ENCODE results near the gene COQ3.
A peak's percentile ranks its signal among the peaks of the same experiment; 100 is the strongest.

COQ3 gene

GRCh38 chr6:99426451-99426757 is 32.4 kb upstream of the COQ3 start:
- in situ Hi-C loops (cut with HindIII; ENCODE audit: low pct_ligation_motif_present, low sequenced_read_pairs): no loop called here
- no peak for DNase-seq
- Histone ChIP-seq H3K36me3 (replicated peaks) (no peaks in the 10 kb centered on the region), H3K27ac (peak overlapping the region; percentile 89), H3K4me3 (ENCODE audit: low read depth, low read length) (peak overlapping the region; percentile 96), H3K27me3 (replicated peaks) (no peaks in the 10 kb centered on the region)
- no peak for TF ChIP-seq CTCF (IDR thresholded peaks at IDR 0.05; ENCODE audit: low read depth, low read length, missing control alignments)

- Histone ChIP-seq H3K36me3 (replicated peaks) (no peaks in the 10 kb centered on the region), H3K4me3 (ENCODE audit: low read depth, low read length) (peak overlapping the region; percentile 96), H3K27ac (peak overlapping the region; percentile 89), H3K27me3 (replicated peaks) (no peaks in the 10 kb centered on the region)
- TF ChIP-seq CTCF (IDR thresholded peaks at IDR 0.05; ENCODE audit: low read depth, low read length, missing control alignments): peak; percentile 68
- in situ Hi-C loops (cut with HindIII; ENCODE audit: low pct_ligation_motif_present, low sequenced_read_pairs): no loop called here
- peak; percentile 80 for DNase-seq
These were observed 31.9 kb upstream of the COQ3 start for GRCh38 chr6:99425647-99426450.

- H3K27ac ChIP-seq: peak within 1 kb of the TSS; percentile 89
- peak; percentile 99 for DNase-seq
- TF ChIP-seq CTCF (IDR thresholded peaks at IDR 0.05; ENCODE audit: low read depth, low read length, missing control alignments): no peak
- H3K27me3 ChIP-seq (replicated peaks): no peaks in the 10 kb centered on the region
- H3K36me3 ChIP-seq (replicated peaks): no peaks in the 10 kb centered on the region
- in situ Hi-C loops (cut with HindIII; ENCODE audit: low pct_ligation_motif_present, low sequenced_read_pairs): no loop called here
- H3K4me3 ChIP-seq (ENCODE audit: low read depth, low read length): peak within 1 kb of the TSS; percentile 96
These were observed 31.0 kb upstream of the COQ3 start, which contains the start of gene PNISR for GRCh38 chr6:99424761-99425646. Gene PNISR (minus strand): TSS chr6:99425308. CDS start chr6:99414659, 10,649 bp downstream.

- H3K4me3 ChIP-seq (ENCODE audit: low read depth, low read length): peak overlapping the region; percentile 96
- no peak for DNase-seq
- no peaks in the 10 kb centered on the region for H3K36me3 ChIP-seq (replicated peaks)
- no peak overlapping the region for H3K27ac ChIP-seq
- TF ChIP-seq CTCF (IDR thresholded peaks at IDR 0.05; ENCODE audit: low read depth, low read length, missing control alignments): no peak
- no peaks in the 10 kb centered on the region for H3K27me3 ChIP-seq (replicated peaks)
- in situ Hi-C loops (cut with HindIII; ENCODE audit: low pct_ligation_motif_present, low sequenced_read_pairs): no loop called here
These were observed 30.0 kb upstream of the COQ3 start for GRCh38 chr6:99424022-99424421.

- TF ChIP-seq CTCF (IDR thresholded peaks at IDR 0.05; ENCODE audit: low read depth, low read length, missing control alignments): no peak
- Histone ChIP-seq H3K27ac (no peak overlapping the region), H3K4me3 (ENCODE audit: low read depth, low read length) (no peak overlapping the region), H3K27me3 (replicated peaks) (no peaks in the 10 kb centered on the region), H3K36me3 (replicated peaks) (no peaks in the 10 kb centered on the region)
- in situ Hi-C loops (cut with HindIII; ENCODE audit: low pct_ligation_motif_present, low sequenced_read_pairs): no loop called here
- no peak for DNase-seq
These were observed 28.9 kb upstream of the COQ3 start for GRCh38 chr6:99422912-99423311.
